Measurements from ENCODE around the gene RRP36.

DNA sequence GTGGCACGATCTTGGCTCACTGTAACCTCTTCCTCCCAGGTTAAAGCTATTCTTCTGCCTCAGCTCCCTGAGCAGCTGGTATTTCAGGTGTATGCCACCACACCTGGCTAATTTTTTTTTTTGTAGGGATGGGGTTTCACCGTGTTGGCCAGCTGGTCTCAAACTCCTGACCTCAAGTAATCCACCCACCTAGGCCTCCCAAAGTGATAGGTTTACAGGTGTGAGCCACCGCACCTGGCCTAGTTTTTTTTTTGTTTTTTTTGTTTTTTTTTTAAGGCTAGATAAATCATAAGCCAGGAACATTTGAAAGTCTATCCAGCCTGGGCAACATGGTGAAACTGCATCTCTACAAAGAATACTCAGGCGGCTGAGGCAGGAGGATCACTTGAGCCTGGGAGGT lies 10.9 kb downstream of the RRP36 start:
- TF ChIP-seq POLR2A (conservative IDR thresholded peaks at IDR 0.05), result no peak
- TF ChIP-seq ETS1 (conservative IDR thresholded peaks at IDR 0.05; ENCODE audit: control insufficient read depth, low read depth, low read length), result no peak
- TF ChIP-seq, protein P1, sequence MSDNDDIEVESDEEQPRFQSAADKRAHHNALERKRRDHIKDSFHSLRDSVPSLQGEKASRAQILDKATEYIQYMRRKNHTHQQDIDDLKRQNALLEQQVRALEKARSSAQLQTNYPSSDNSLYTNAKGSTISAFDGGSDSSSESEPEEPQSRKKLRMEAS (CRISPR knock-in tag; IDR thresholded peaks at IDR 0.05), result no peak
- TF ChIP-seq, protein P2, sequence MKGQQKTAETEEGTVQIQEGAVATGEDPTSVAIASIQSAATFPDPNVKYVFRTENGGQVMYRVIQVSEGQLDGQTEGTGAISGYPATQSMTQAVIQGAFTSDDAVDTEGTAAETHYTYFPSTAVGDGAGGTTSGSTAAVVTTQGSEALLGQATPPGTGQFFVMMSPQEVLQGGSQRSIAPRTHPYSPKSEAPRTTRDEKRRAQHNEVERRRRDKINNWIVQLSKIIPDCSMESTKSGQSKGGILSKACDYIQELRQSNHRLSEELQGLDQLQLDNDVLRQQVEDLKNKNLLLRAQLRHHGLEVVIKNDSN (CRISPR knock-in tag; IDR thresholded peaks at IDR 0.05), result no peak
- TF ChIP-seq FOXK2 (conservative IDR thresholded peaks at IDR 0.05 in 1 of 2, IDR thresholded peaks at IDR 0.05 in 1 of 2; ENCODE audit: low read depth in 2 of 2), result no peak
- no peak for TF ChIP-seq ELF1 (tag; IDR thresholded peaks at IDR 0.05)
- no peak for TF ChIP-seq ZNF311 (CRISPR knock-in tag; IDR thresholded peaks at IDR 0.05)
- TF ChIP-seq CTCF (IDR thresholded peaks at IDR 0.05 in 2 of 3, conservative IDR thresholded peaks at IDR 0.05 in 1 of 3; ENCODE audit: insufficient read depth in 2 of 3, low read depth in 1 of 3, low read length in 3 of 3), result no peak
- TF ChIP-seq CBX8 (IDR thresholded peaks at IDR 0.05; ENCODE audit: borderline replicate concordance, extremely low read depth, low read depth, low read length, poor library complexity, severe bottlenecking), result no peak

Data from K562 (cell line).